ENCODE measurements around the gene NAT16.
"Not testable (repeated sequence)": the region's sequence is repeated elsewhere in the genome, so short reads cannot be mapped to it uniquely, and the experiment has no call there.

The NAT16 gene

DNA sequence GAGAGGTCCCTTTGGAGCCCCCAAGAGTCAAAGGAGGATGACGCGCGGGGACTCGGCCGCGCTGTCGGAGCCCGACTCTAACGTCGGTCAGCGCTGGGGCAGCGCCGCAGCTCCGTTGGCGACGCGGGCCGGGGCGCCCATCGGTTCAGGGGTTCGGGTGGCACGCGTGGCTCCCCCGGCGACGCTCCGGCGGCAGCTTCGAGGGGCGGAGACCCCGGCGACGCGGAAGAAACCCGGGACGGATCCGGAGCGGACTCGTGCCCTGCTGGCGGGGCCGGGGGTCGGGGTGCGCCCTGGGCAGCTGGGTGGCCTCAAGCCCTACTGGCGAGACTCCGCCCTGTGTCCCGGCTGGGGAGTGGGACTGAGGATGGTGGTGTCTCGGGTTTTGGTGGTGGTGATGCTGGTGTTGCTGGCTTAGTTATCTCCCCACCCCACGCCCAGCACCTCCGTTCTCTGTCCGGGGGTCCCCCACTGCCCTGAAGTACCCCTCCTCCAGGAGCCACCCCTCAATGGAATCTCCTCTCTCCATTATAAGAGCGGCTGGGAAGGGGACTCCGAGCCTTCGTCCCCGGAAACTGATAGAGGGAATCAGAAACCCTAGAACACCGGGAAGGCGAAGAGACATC is at the start of gene NAT16:
Gene NAT16 (minus strand): TSS at position 164 of the 626 bp plus-strand sequence. CDS start 5,486 bp downstream, outside the sequence.
- no peak for DNase-seq

DNA sequence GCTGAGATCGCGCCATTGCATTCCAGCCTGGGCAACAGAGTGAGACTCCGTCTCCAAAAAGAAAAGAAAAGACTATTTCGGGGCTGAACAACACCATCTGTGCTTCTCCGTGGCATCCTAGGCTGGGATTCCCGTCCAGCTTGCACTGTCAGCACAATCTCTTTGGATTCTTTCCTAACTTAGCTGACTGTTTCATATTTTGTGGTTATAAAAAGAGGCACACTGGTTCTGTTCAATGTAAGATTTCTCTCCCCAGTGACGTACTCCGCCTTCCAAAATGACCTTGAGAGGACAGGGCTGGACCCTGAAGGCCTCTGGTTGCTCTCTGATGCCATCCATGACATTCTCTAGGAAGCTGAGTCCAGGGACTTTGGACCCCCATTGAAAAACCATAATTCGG is 46.6 kb upstream of the NAT16 start:
- DNase-seq = no peak

DNA sequence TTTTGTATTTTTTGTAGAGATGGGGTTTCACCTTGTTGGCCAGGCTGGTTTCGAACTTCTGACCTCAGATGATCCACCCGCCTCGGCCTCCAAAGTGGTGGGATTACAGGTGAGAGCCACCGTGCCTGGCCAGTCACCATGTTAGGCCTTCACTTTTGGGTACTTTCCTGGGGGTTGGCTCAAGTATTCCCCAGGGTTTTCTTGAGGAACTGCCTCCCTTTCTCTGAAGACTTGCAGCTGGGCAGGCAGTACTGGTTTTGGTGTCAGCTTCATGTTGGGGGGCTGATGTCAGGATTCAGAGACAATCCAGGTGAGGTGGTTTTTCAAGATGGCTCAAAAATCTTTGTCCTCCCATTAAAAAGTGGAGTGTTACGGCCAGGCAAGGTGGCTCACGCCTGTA is 45.6 kb upstream of the NAT16 start:
- no peak for DNase-seq

DNA sequence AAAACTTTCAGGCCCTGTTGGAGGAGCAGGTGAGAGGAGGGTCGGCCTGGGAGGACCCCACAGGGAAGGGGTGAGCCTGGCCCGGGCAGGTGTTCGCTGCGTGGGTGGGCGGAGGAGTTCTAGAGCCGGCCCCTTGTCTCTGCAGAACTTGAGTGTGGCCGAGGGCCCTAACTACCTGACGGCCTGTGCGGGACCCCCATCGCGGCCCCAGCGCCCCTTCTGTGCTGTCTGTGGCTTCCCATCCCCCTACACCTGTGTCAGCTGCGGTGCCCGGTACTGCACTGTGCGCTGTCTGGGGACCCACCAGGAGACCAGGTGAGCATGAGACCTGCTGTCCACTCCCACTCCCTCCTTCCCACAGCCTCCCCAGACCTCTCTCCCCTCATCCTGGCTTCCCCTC is 43.4 kb upstream of the NAT16 start:
- no peak for DNase-seq

GRCh38 chr7:101222275-101222830 is 42.3 kb upstream of the NAT16 start:
- DNase-seq = no peak

DNA sequence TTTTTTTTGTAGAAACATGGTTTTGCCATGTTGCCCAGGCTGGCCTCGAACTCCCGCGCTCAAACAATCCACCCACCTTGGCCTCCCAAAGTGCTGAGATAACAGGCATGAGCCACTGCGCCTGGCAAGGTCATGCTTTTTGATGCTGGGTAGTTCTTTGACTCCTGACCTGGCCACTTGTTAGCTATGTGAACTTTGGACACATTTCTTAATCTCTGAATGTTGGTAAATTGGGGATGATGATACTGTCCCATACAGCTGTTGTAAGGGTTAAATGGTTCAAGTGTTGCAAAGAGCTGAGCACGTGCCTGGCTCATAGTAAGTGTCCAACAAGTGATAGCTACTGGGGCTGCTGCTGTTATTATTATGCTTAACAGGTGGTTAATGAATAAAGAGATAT is 40.2 kb upstream of the NAT16 start:
- no peak for DNase-seq

- no peak for DNase-seq
These were observed 38.4 kb upstream of the NAT16 start for GRCh38 chr7:101218236-101219125.

- peak; percentile 78 for DNase-seq
These were observed 37.5 kb upstream of the NAT16 start, which contains the start of the genes PLOD3 and ZNHIT1 for GRCh38 chr7:101217388-101218235. PLOD3 (minus strand) TSS chr7:101217581; CDS start chr7:101217274, 307 bp downstream. ZNHIT1 (plus strand) TSS chr7:101218165; CDS start chr7:101218196, 31 bp downstream.

DNA sequence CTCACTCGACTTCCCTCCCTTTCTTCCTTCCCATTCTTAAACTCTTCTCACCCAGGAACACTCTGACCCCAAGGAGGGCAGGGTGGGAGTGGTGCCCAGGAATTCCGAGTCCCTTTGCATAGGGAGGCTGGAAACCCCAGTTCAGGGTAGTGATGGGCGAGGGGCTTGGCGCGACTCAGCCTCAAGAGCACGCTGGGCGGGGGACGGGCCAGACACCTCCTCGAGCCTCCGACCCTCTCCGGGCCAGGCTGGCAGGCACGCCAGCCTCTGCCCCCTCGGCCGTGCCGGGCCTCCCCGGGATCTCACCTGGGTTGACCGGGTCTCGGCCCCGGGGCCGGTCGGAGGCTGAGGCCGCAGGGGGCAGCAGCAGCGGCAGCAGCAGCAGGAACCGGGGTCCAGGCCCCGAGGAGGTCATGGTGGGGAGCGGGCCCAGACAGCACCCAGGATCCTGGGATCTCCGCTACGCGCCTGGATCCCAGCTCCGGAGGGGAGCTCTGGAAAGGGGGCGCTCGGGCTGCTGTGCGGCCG is 36.8 kb upstream of the NAT16 start:
- no peak for DNase-seq

- no peak for DNase-seq
These were observed 36.1 kb upstream of the NAT16 start for GRCh38 chr7:101216001-101216859.

DNA sequence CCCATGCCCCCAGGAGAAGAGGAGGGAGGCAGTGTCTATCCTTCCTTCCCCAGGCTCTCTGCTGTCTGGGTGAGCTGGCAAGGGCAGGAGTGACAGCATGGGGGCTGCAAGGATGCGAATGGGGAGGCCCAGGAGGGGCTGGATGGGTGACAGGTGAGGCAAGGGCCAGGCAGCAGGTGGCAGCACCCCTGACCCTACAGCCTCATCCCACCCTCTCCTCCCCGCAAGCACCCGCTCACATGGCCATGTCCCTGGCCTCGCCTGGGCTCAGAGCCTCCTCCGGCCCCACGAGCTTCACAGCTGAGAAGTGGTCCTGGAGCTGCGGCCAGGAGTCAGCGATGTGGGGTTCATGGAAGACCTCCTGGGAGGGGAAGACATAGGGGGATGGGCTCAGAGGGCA is 31.9 kb upstream of the NAT16 start:
- no peak for DNase-seq

- DNase-seq = no peak
These were observed 31.4 kb upstream of the NAT16 start for GRCh38 chr7:101211501-101211900.

DNA sequence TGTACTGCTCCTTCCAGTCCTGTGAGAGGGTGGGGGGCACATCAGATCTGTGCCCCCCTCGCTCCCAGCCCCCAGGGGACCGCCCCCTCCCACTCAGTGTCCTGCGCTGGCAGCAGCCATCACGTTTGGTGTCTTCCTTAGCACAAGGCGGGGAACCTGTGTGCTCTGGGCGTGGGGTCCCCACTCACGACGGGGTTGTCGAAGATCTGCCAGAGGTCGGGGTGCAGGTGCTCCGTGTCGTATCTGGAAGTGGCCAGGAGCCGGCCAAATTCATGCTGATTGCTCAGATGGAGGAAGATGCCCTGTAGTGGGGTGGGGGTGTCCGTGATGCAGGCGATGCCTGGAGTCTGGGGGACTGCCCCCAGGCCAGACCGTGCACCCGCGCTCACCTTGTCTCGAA is 30.1 kb upstream of the NAT16 start:
- DNase-seq = no peak

DNA sequence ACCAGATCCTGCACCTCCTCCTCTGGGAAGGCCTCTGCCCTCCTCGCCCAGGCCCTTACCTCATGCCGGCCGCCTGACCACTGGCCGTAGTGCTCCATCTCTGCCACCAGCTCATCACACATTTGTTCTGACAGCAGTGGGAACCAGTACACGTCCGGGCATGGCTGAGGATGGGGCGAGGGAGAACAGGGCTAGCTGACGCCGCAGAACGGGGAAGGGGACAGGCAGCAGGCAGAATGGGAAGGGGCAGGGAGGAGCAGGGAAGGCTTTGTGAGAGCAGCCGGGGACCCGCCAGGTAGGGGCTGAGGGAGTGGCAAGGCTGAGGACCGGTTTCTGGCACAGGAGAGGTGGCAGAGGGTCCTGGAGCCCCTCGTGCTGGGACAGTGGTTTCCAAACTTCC is 28.7 kb upstream of the NAT16 start:
- DNase-seq = no peak

- DNase-seq = no peak
These were observed 27.4 kb upstream of the NAT16 start for GRCh38 chr7:101207459-101207858.

GRCh38 chr7:101206665-101207042 is 26.6 kb upstream of the NAT16 start:
- DNase-seq = no peak

DNA sequence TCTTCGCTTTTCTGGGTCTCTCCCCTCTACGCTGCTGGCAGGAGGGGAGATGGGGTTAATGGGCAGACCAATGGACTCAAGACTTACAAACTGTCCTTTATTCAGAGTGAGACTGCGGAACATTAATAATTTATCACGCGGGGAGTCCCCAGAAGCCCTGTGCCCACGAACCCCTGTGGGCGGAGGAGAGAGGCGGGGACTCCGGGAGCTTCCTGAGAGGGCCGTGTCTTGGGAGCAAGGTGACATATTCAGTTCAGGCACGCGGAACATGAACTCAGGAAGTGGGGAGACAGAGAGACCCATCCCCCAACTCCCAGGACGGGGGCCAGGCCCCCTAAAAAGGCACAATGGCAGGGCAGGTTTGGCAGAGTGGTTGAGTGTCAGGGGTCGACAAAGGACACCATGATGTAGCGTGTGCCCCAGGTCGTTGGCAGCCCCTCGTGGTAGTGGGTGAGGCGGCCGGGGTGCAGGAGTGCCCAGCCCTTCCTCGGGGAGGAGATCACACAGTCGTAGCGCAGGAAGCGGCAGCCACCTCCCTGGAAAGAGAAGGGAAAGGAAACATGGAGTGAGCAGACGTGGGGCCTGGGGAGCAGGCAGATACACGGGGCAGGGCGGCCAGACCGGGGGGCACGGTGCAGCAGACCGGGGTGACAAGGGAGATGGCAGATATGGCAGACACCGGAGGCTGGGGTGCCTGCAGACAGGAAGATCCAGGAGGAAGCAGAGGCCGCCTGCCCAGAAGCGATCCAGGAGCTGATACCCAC is 26.0 kb upstream of the NAT16 start:
- no peak for DNase-seq

DNA sequence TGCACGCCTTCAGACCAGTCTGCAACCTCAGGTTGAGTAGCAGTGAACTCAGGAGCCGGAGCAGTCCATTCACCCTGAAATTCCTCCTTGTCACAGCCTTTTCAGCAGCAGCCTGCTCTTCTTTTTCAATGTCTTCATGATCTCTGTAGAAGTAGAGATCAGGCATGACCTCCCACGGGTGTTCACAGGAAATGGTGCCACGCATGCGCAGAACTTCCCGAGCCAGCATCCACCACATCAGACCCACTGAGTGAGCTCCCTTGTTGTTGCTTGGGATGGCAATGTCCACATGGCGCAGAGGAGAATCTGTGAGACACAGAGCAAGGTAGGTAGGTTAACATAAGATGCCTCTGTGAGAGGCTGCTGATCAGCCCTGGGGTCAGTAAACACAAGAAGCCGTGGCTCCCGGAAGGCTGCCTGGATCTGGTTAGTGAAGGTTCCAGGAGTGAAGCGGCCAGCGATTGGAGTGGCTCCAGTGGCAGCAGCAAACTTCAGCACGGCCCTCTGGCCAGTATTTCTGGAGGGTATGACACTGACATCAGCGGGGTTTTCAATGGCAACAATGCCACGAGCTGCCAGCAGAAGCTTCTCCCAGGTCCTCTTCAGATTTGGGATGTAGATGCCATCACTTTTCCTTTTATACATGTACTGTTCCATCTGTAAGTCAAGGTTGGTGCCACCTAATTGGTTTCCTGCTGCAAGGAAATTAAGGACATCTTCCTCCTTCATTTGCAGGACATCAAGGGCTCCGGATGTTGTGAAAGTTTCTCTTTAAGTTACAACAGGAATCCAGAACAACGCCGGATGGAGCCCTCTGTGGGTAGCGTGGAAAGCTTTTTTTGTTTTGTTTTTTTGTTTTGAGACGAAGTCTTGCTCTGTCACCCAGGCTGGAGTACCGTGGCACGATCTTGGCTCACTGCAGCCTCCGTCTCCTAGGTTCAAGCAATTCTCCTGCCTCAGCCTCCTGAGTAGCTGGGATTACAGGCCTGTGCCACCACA is 23.9 kb upstream of the NAT16 start:
- DNase-seq = not testable (repeated sequence)

DNA sequence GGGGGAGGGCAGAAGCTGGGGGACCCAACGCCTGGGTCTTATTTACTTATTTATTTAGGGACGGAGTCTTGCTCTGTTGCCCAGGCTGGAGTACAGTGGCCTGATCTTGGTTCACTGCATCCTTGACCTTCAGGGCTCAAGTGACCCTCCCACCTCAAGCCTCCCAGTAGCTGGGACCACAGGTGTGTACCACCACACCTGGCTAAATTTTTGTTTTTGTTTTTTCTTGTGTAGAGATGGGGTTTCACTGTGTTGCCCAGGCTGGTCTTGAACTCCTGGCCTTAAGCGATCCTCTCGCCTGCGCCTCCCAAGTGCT is 22.5 kb upstream of the NAT16 start:
- no peak for DNase-seq

Data from KG1 (cell line).